Stimulated activated CD4-positive, alpha-beta T cell treated with anti-CD3 and anti-CD28 coated beads, Interleukin-1b, Interleukin-23, amount 100 ng/mL, for 4 hours (primary cell): ENCODE results near the gene MORN1.
A peak's percentile ranks its signal among the peaks of the same experiment; 100 is the strongest.

ENCODE experiments used
- DNase-seq, 2 donors: peaks; one replicate each; pipeline ENCODE4 v3.0.0-alpha.2; 2020; ENCODE audit warnings: low read depth in 2 of 2

MORN1 gene

GRCh38 chr1:2320760-2321667 lies 70.3 kb downstream of the MORN1 start:
- DNase-seq = no peak

GRCh38 chr1:2320006-2320405 lies 71.3 kb downstream of the MORN1 start:
- DNase-seq = no peak

GRCh38 chr1:2319291-2319690 lies 72.1 kb downstream of the MORN1 start:
- no peak for DNase-seq

- no peak for DNase-seq
Observed at GRCh38 chr1:2318314-2319278, 72.8 kb downstream of the MORN1 start.

- no peak for DNase-seq
Observed at GRCh38 chr1:2317230-2318065, 73.9 kb downstream of the MORN1 start.

GRCh38 chr1:2316451-2316961 lies 74.8 kb downstream of the MORN1 start:
- no peak for DNase-seq

- DNase-seq = no peak
Observed at GRCh38 chr1:2315674-2316450, 75.5 kb downstream of the MORN1 start.

GRCh38 chr1:2314803-2315673 lies 76.3 kb downstream of the MORN1 start:
- DNase-seq = peak; percentile 54 to 62

GRCh38 chr1:2314273-2314802 lies 77.0 kb downstream of the MORN1 start:
- no peak for DNase-seq

GRCh38 chr1:2313651-2314261 lies 77.6 kb downstream of the MORN1 start:
- DNase-seq = no peak

GRCh38 chr1:2312515-2313301 lies 78.6 kb downstream of the MORN1 start:
- DNase-seq = no peak

- no peak for DNase-seq
Observed at GRCh38 chr1:2312160-2312514, 79.2 kb downstream of the MORN1 start.

GRCh38 chr1:2311184-2312032 lies 79.9 kb downstream of the MORN1 start:
- peak; percentile 44 to 50 for DNase-seq

GRCh38 chr1:2310332-2311183 lies 80.8 kb downstream of the MORN1 start:
- no peak for DNase-seq

GRCh38 chr1:2308844-2309243 lies 82.5 kb downstream of the MORN1 start:
- no peak for DNase-seq

GRCh38 chr1:2307972-2308371 lies 83.4 kb downstream of the MORN1 start:
- DNase-seq = no peak
